Central memory CD4-positive, alpha-beta T cell (primary cell): ENCODE results near the gene MTX1.
A peak's percentile ranks its signal among the peaks of the same experiment; 100 is the strongest.
"Not testable (repeated sequence)": the region's sequence is repeated elsewhere in the genome, so short reads cannot be mapped to it uniquely, and the experiment has no call there.

ENCODE experiments used
- DNase-seq: peaks from one replicate; pipeline ENCODE4 v3.0.0; 2022

Gene MTX1

GRCh38 chr1:155209312-155209721 lies 822 bp downstream of the MTX1 start:
- no peak for DNase-seq

- no peak for DNase-seq
Measured at GRCh38 chr1:155210314-155211104, 2.0 kb downstream of the MTX1 start.

- DNase-seq = not testable (repeated sequence)
Measured at GRCh38 chr1:155211381-155212050, 3.0 kb downstream of the MTX1 start.

GRCh38 chr1:155212051-155212440 lies 3.6 kb downstream of the MTX1 start:
- not testable (repeated sequence) for DNase-seq

GRCh38 chr1:155214702-155215101 lies 6.2 kb downstream of the MTX1 start:
- not testable (repeated sequence) for DNase-seq

GRCh38 chr1:155218854-155219591 lies 10.5 kb downstream of the MTX1 start:
- no peak for DNase-seq

- no peak for DNase-seq
Measured at GRCh38 chr1:155219592-155220031, 11.1 kb downstream of the MTX1 start.

GRCh38 chr1:155220211-155220965 lies 11.9 kb downstream of the MTX1 start:
- not testable (repeated sequence) for DNase-seq

GRCh38 chr1:155223047-155223446 lies 14.6 kb downstream of the MTX1 start:
- DNase-seq = no peak

GRCh38 chr1:155225404-155225759 lies 16.9 kb downstream of the MTX1 start:
- DNase-seq = not testable (repeated sequence)

GRCh38 chr1:155226188-155226909 lies 17.9 kb downstream of the MTX1 start:
- DNase-seq = peak; percentile 81

GRCh38 chr1:155226910-155227260 lies 18.4 kb downstream of the MTX1 start:
- DNase-seq = no peak

GRCh38 chr1:155227261-155228095 lies 19.0 kb downstream of the MTX1 start:
- DNase-seq = peak; percentile 98

GRCh38 chr1:155228096-155228427 lies 19.6 kb downstream of the MTX1 start:
- DNase-seq = no peak

GRCh38 chr1:155231302-155231701 lies 22.8 kb downstream of the MTX1 start:
- not testable (repeated sequence) for DNase-seq

- not testable (repeated sequence) for DNase-seq
Measured at GRCh38 chr1:155232001-155232978, 23.8 kb downstream of the MTX1 start.

- DNase-seq = not testable (repeated sequence)
Measured at GRCh38 chr1:155233502-155233901, 25.0 kb downstream of the MTX1 start.

GRCh38 chr1:155235375-155235774 lies 26.9 kb downstream of the MTX1 start:
- peak; percentile 23 for DNase-seq

GRCh38 chr1:155236451-155236850 lies 28.0 kb downstream of the MTX1 start:
- no peak for DNase-seq

- DNase-seq = peak; percentile 72
Measured at GRCh38 chr1:155241069-155241679, 32.7 kb downstream of the MTX1 start.
